Activated T-cell treated with anti-CD3 and anti-CD28 coated beads, Interleukin-2, amount 50 U/mL, for 72 hours (primary cell): ENCODE results near the gene BEST4. TPM values are rescaled to one million over a fixed set of nuclear protein-coding genes. Genes with fewer than 3 reads are reported as not detected.
"Not testable (repeated sequence)": the region's sequence is repeated elsewhere in the genome, so short reads cannot be mapped to it uniquely, and the experiment has no call there.

Source experiments
- ATAC-seq, 2 donors: fragments of 150-1000 bp; cut with Tn5 transposase; replicated peaks in 1 of 2; 2 replicates each; pipeline ENCODE4 v1.10.0; 2021; ENCODE audit warnings: moderate library complexity in 2 of 2, mild to moderate bottlenecking in 1 of 2
- DNase-seq, 2 donors: peaks; one replicate each; pipeline ENCODE4 v3.0.0; 2021 to 2022; ENCODE audit warnings: mixed read lengths in 1 of 2
- H3K27ac Mint-ChIP-seq: one replicate; pipeline ENCODE4 v1.8.0; 2022; ENCODE audit warnings: mild to moderate bottlenecking, moderate library complexity, mixed read lengths
- H3K27me3 Mint-ChIP-seq: one replicate; pipeline ENCODE4 v1.8.0; 2022; ENCODE audit warnings: low read depth, mixed read lengths
- H3K36me3 Mint-ChIP-seq, 2 donors: one replicate each; pipeline ENCODE4 v1.8.0; 2022; ENCODE audit warnings: mixed read lengths in 2 of 2, mild to moderate bottlenecking in 1 of 2; ENCODE audit not compliant: insufficient read depth in 2 of 2
- H3K4me1 Mint-ChIP-seq: one replicate; pipeline ENCODE4 v1.8.0; 2022; ENCODE audit warnings: low read depth, mixed read lengths
- H3K4me3 Mint-ChIP-seq, 2 donors: one replicate each; pipeline ENCODE4 v1.8.0; 2022; ENCODE audit warnings: mild to moderate bottlenecking in 2 of 2, mixed read lengths in 2 of 2, moderate library complexity in 2 of 2
- H3K9me3 Mint-ChIP-seq, 2 donors: one replicate each; pipeline ENCODE4 v1.8.0; 2022; ENCODE audit warnings: mixed read lengths in 2 of 2
- total RNA-seq, 2 donors: library from RNA; stranded (reverse); gene quantifications; one replicate each; pipeline ENCODE4 v1.2.3, GENCODE V29; 2022

Gene BEST4
- total RNA-seq, 2 donors from 2014 or later = 2.5 to 2.6 TPM

GRCh38 chr1:44810762-44811105 lies 22.8 kb upstream of the BEST4 start:
- DNase-seq, H3K9me3 Mint-ChIP-seq, ATAC-seq, H3K27me3 Mint-ChIP-seq: not testable (repeated sequence)
- peaks cover 82% of the 10 kb centered on the region for H3K4me1 Mint-ChIP-seq
- peak overlapping the region; percentile 79 for H3K27ac Mint-ChIP-seq
- peak overlapping the region; percentile 84 to 99 for H3K4me3 Mint-ChIP-seq
- peaks cover 8 to 20% of the 10 kb centered on the region in 2 donors for H3K36me3 Mint-ChIP-seq

- Mint-ChIP-seq H3K9me3 (no peaks in the 10 kb centered on the region), H3K27ac (peak overlapping the region; percentile 88), H3K4me3 (peak overlapping the region; percentile 84 to 99), H3K27me3 (no peaks in the 10 kb centered on the region), H3K36me3 (peaks cover 8 to 17% of the 10 kb centered on the region in 2 donors), H3K4me1 (peaks cover 83% of the 10 kb centered on the region)
- peak; percentile 40 to 47 for DNase-seq
- ATAC-seq = no peak
These were observed 22.3 kb upstream of the BEST4 start for GRCh38 chr1:44810101-44810761.

- Mint-ChIP-seq H3K4me1 (peaks cover 83% of the 10 kb centered on the region), H3K9me3 (no peaks in the 10 kb centered on the region), H3K27me3 (no peaks in the 10 kb centered on the region), H3K27ac (peak overlapping the region; percentile 88), H3K4me3 (peak overlapping the region; percentile 84 to 99), H3K36me3 (peaks cover 6 to 20% of the 10 kb centered on the region in 2 donors)
- DNase-seq (peak; percentile 88 to 91), ATAC-seq (peak; percentile 67 to 68)
These were observed 21.3 kb upstream of the BEST4 start for GRCh38 chr1:44808938-44809917.

GRCh38 chr1:44808063-44808937 lies 20.3 kb upstream of the BEST4 start, which contains the start of gene BTBD19:
TSS of gene BTBD19 (plus strand) at chr1:44808523. CDS start at chr1:44808821, 298 bp downstream.
- peak; percentile 40 to 45 for ATAC-seq
- DNase-seq = peak; percentile 78 to 82
- H3K4me3 Mint-ChIP-seq = peak within 1 kb of the TSS; percentile 84 to 99
- peak within 1 kb of the TSS; percentile 95 for H3K27ac Mint-ChIP-seq
- peaks cover 7 to 22% of the 10 kb centered on the region in 2 donors for H3K36me3 Mint-ChIP-seq
- no peaks in the 10 kb centered on the region for H3K9me3 Mint-ChIP-seq
- peaks cover 88% of the 10 kb centered on the region for H3K4me1 Mint-ChIP-seq
- no peaks in the 10 kb centered on the region for H3K27me3 Mint-ChIP-seq

- Mint-ChIP-seq H3K36me3 (peaks cover 11 to 28% of the 10 kb centered on the region in 2 donors), H3K4me3 (peak overlapping the region; percentile 84 to 99), H3K27ac (peak overlapping the region; percentile 94), H3K4me1 (peaks cover 94% of the 10 kb centered on the region), H3K27me3 (no peaks in the 10 kb centered on the region), H3K9me3 (no peaks in the 10 kb centered on the region)
- DNase-seq = peak; percentile 86 to 89
- ATAC-seq = peak; percentile 58 to 67
These were observed 19.5 kb upstream of the BEST4 start for GRCh38 chr1:44807364-44808062.

- DNase-seq (no peak), ATAC-seq (peak in 1 of 2 donors; percentile 20)
- peak within 1 kb of the TSS; percentile 84 to 99 for H3K4me3 Mint-ChIP-seq
- H3K27ac Mint-ChIP-seq = peak within 1 kb of the TSS; percentile 94
- peaks cover 15 to 33% of the 10 kb centered on the region in 2 donors for H3K36me3 Mint-ChIP-seq
- peaks cover 94% of the 10 kb centered on the region for H3K4me1 Mint-ChIP-seq
- no peaks in the 10 kb centered on the region for H3K27me3 Mint-ChIP-seq
- no peaks in the 10 kb centered on the region for H3K9me3 Mint-ChIP-seq
These were observed 18.9 kb upstream of the BEST4 start, which contains the start of gene DYNLT4 for GRCh38 chr1:44806704-44807363. TSS of gene DYNLT4 (minus strand) at chr1:44807351. CDS start at chr1:44806668, 683 bp downstream.

GRCh38 chr1:44806025-44806703 lies 18.2 kb upstream of the BEST4 start:
- H3K36me3 Mint-ChIP-seq = peaks cover 15 to 34% of the 10 kb centered on the region in 2 donors
- ATAC-seq = no peak
- H3K27me3 Mint-ChIP-seq = no peaks in the 10 kb centered on the region
- no peak overlapping the region for H3K27ac Mint-ChIP-seq
- H3K4me3 Mint-ChIP-seq = peak overlapping the region in 1 of 2 donors; percentile 8
- no peak for DNase-seq
- peaks cover 90% of the 10 kb centered on the region for H3K4me1 Mint-ChIP-seq
- H3K9me3 Mint-ChIP-seq = no peaks in the 10 kb centered on the region

GRCh38 chr1:44805311-44806024 lies 17.5 kb upstream of the BEST4 start:
- H3K4me3 Mint-ChIP-seq = peak overlapping the region; percentile 42 to 48
- H3K36me3 Mint-ChIP-seq = peaks cover 16 to 36% of the 10 kb centered on the region in 2 donors
- ATAC-seq (no peak), DNase-seq (no peak)
- no peaks in the 10 kb centered on the region for H3K27me3 Mint-ChIP-seq
- H3K9me3 Mint-ChIP-seq = no peaks in the 10 kb centered on the region
- peaks cover 83% of the 10 kb centered on the region for H3K4me1 Mint-ChIP-seq
- peak overlapping the region; percentile 69 for H3K27ac Mint-ChIP-seq

- H3K27ac Mint-ChIP-seq = peak overlapping the region; percentile 78
These were observed 15.5 kb upstream of the BEST4 start for GRCh38 chr1:44803312-44804095.

GRCh38 chr1:44803062-44803311 lies 15.0 kb upstream of the BEST4 start:
- Mint-ChIP-seq H3K27ac (peak overlapping the region; percentile 78), H3K36me3 (peaks cover 16 to 35% of the 10 kb centered on the region in 2 donors), H3K9me3 (no peaks in the 10 kb centered on the region), H3K4me1 (peaks cover 79% of the 10 kb centered on the region), H3K27me3 (no peaks in the 10 kb centered on the region), H3K4me3 (peak overlapping the region; percentile 84 to 93)
- DNase-seq (no peak), ATAC-seq (no peak)

More at GRCh38 chr1:44803312-44804095, 15.5 kb upstream of the BEST4 start:
- DNase-seq = no peak
- H3K4me3 Mint-ChIP-seq = peak overlapping the region; percentile 84 to 93
- H3K27me3 Mint-ChIP-seq = no peaks in the 10 kb centered on the region
- no peaks in the 10 kb centered on the region for H3K9me3 Mint-ChIP-seq
- peaks cover 16 to 35% of the 10 kb centered on the region in 2 donors for H3K36me3 Mint-ChIP-seq
- H3K4me1 Mint-ChIP-seq = peaks cover 79% of the 10 kb centered on the region
- no peak for ATAC-seq
